Measurements from ENCODE around the gene BFAR.

The BFAR gene

GRCh38 chr16:14618566-14618965 lies 14.2 kb upstream of the BFAR start:
- H3K9me2 ChIP-seq (replicated peaks; ENCODE audit: control insufficient read depth, low read length) = no peaks in the 10 kb centered on the region
- peaks cover 12% of the 10 kb centered on the region for H3K4me1 ChIP-seq (ENCODE audit: control insufficient read depth, low read length)
- H3K27me3 ChIP-seq (ENCODE audit: control insufficient read depth, low read length) = no peaks in the 10 kb centered on the region
- no peaks in the 10 kb centered on the region for H4K20me1 ChIP-seq (ENCODE audit: control insufficient read depth, insufficient read depth, low read depth, low read length)
- peaks cover 49% of the 10 kb centered on the region for H3K79me2 ChIP-seq (ENCODE audit: control insufficient read depth, low read length)
- no peaks in the 10 kb centered on the region for H3K9me3 ChIP-seq (ENCODE audit: control insufficient read depth, insufficient read depth, low read length)
- H3F3A ChIP-seq (ENCODE audit: control insufficient read depth, insufficient read depth) = no peaks in the 10 kb centered on the region
- TF ChIP-seq, protein P1, sequence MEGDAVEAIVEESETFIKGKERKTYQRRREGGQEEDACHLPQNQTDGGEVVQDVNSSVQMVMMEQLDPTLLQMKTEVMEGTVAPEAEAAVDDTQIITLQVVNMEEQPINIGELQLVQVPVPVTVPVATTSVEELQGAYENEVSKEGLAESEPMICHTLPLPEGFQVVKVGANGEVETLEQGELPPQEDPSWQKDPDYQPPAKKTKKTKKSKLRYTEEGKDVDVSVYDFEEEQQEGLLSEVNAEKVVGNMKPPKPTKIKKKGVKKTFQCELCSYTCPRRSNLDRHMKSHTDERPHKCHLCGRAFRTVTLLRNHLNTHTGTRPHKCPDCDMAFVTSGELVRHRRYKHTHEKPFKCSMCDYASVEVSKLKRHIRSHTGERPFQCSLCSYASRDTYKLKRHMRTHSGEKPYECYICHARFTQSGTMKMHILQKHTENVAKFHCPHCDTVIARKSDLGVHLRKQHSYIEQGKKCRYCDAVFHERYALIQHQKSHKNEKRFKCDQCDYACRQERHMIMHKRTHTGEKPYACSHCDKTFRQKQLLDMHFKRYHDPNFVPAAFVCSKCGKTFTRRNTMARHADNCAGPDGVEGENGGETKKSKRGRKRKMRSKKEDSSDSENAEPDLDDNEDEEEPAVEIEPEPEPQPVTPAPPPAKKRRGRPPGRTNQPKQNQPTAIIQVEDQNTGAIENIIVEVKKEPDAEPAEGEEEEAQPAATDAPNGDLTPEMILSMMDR (IDR thresholded peaks at IDR 0.05; ENCODE audit: low read depth, low read length, poor library complexity, severe bottlenecking) = no peak
- no peak for TF ChIP-seq EZH2phosphoT487 (IDR thresholded peaks at IDR 0.05; ENCODE audit: borderline replicate concordance, low read length)
- H3K36me3 ChIP-seq (ENCODE audit: control insufficient read depth, low read length) = peaks cover 83% of the 10 kb centered on the region
- no peak overlapping the region for H3K4me3 ChIP-seq (ENCODE audit: low read length)
- H3K27ac ChIP-seq (ENCODE audit: low read depth, low read length) = no peak overlapping the region
- H3K4me2 ChIP-seq (ENCODE audit: low read length) = no peak overlapping the region

GRCh38 chr16:14627078-14627477 lies 5.7 kb upstream of the BFAR start:
- Histone ChIP-seq H3K27me3 (ENCODE audit: control insufficient read depth, low read length) (no peaks in the 10 kb centered on the region), H3K27ac (ENCODE audit: low read depth, low read length) (no peak overlapping the region), H3K79me2 (ENCODE audit: control insufficient read depth, low read length) (peaks cover 79% of the 10 kb centered on the region), H3K9me2 (replicated peaks; ENCODE audit: control insufficient read depth, low read length) (no peaks in the 10 kb centered on the region), H3K9me3 (ENCODE audit: control insufficient read depth, insufficient read depth, low read length) (no peaks in the 10 kb centered on the region), H4K20me1 (ENCODE audit: control insufficient read depth, insufficient read depth, low read depth, low read length) (no peaks in the 10 kb centered on the region), H3K4me2 (ENCODE audit: low read length) (0 out of 2 replicates have a peak overlapping the region, but pooled peaks have one; percentile 17), H3F3A (ENCODE audit: control insufficient read depth, insufficient read depth) (peaks cover 4% of the 10 kb centered on the region; the same call in 1 of the 2 replicates), H3K4me1 (ENCODE audit: control insufficient read depth, low read length) (peaks cover 47% of the 10 kb centered on the region), H3K36me3 (ENCODE audit: control insufficient read depth, low read length) (peaks cover 78% of the 10 kb centered on the region), H3K4me3 (ENCODE audit: low read length) (no peak overlapping the region)
- TF ChIP-seq, protein P1 (IDR thresholded peaks at IDR 0.05; ENCODE audit: low read depth, low read length, poor library complexity, severe bottlenecking) = no peak
- no peak for TF ChIP-seq EZH2phosphoT487 (IDR thresholded peaks at IDR 0.05; ENCODE audit: borderline replicate concordance, low read length)

GRCh38 chr16:14628806-14629611 lies 3.7 kb upstream of the BFAR start:
- no peaks in the 10 kb centered on the region for H4K20me1 ChIP-seq (ENCODE audit: control insufficient read depth, insufficient read depth, low read depth, low read length)
- H3K27me3 ChIP-seq (ENCODE audit: control insufficient read depth, low read length) = no peaks in the 10 kb centered on the region
- peak overlapping the region; percentile 68 for H3K27ac ChIP-seq (ENCODE audit: low read depth, low read length)
- peaks cover 68% of the 10 kb centered on the region for H3K36me3 ChIP-seq (ENCODE audit: control insufficient read depth, low read length)
- H3K9me2 ChIP-seq (replicated peaks; ENCODE audit: control insufficient read depth, low read length) = no peaks in the 10 kb centered on the region
- peaks cover 46% of the 10 kb centered on the region for H3K4me1 ChIP-seq (ENCODE audit: control insufficient read depth, low read length)
- peak overlapping the region; percentile 69 for H3K4me2 ChIP-seq (ENCODE audit: low read length)
- TF ChIP-seq, protein P1 (IDR thresholded peaks at IDR 0.05; ENCODE audit: low read depth, low read length, poor library complexity, severe bottlenecking) = no peak
- TF ChIP-seq EZH2phosphoT487 (IDR thresholded peaks at IDR 0.05; ENCODE audit: borderline replicate concordance, low read length) = no peak
- H3K9me3 ChIP-seq (ENCODE audit: control insufficient read depth, insufficient read depth, low read length) = no peaks in the 10 kb centered on the region
- peak overlapping the region; percentile 73 for H3K4me3 ChIP-seq (ENCODE audit: low read length)
- peaks cover 83% of the 10 kb centered on the region for H3K79me2 ChIP-seq (ENCODE audit: control insufficient read depth, low read length)
- peaks cover 6% of the 10 kb centered on the region; the same call in 1 of the 2 replicates for H3F3A ChIP-seq (ENCODE audit: control insufficient read depth, insufficient read depth)

All from DOHH2 (cell line).